Esophagus mucosa (tissue), 1 donor: ENCODE measurements around the gene ADD1. TPM values are rescaled to one million over a fixed set of nuclear protein-coding genes. Genes with fewer than 3 reads are reported as not detected.

Experiments
- ATAC-seq: fragments of 200-7000 bp; cut with Tn5 transposase; one replicate; pipeline ENCODE4 v1.9.1; 2020
- total RNA-seq: library from RNA; stranded (reverse); gene quantifications from one replicate; pipeline ENCODE4 v1.2.4, GENCODE V29; 2023
- donor health status: DM: yes; HTN: yes; CAD: no.

ADD1 gene
- total RNA-seq, 1 donor from 2014 or later: 133 TPM

DNA sequence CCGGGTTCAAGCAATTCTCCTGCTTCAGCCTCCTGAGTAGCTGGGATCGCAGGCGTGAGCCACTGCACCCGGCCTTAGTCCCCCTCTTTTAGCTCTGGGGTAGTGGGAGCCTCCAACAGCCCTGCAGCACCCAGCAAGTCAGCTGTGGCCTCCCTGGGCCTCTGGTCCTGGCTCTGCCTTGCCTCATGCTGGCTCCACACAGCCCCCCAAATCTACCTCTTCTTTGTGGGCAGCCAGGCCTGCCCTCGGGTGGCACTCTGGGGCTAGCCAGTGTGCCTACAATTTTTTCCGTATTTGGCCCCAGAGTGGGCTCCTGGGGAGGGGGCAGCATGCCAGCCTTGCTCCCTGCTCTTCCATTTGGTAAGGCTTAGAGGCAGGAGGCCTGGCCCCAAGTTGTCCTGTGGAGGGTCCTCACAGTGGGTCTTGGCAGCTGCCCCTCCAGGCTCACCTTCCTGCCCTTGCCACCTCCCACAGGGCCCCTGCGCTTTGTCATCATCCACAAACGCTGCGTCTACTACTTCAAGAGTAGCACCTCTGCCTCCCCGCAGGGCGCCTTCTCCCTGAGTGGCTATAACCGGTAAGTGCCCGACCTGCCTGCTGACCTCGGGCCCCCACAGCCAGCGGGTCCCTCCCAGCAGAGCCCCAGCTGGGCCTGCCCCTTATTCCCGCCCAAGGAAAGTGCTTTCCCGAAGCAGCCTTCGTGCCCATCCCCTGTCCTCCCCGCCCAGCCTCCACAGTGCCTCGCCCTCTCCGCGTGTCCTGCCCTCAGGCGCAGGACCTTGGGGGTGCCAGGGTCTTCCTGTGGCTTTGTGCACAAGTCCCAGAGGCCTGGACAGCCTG lies 21.0 kb upstream of the ADD1 start:
- no peak for ATAC-seq

DNA sequence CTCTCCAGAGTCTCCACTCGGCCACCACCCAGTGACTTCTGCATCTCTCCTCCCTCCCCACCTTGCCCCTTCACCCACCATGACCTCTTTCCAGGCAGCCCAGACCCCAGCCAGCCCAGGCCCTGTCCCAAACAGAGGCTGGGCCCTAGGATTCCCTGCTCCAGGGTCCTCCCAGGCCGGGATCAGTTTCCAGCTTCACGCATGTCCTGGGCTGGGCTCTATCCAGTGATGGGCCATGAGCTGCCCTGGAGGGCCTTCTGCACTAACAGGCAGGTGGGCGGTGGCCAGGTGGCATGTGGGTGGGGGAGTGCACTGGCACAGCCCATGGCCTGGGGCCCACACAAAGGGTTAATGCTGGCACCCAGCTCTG lies 20.4 kb upstream of the ADD1 start:
- ATAC-seq: no peak

DNA sequence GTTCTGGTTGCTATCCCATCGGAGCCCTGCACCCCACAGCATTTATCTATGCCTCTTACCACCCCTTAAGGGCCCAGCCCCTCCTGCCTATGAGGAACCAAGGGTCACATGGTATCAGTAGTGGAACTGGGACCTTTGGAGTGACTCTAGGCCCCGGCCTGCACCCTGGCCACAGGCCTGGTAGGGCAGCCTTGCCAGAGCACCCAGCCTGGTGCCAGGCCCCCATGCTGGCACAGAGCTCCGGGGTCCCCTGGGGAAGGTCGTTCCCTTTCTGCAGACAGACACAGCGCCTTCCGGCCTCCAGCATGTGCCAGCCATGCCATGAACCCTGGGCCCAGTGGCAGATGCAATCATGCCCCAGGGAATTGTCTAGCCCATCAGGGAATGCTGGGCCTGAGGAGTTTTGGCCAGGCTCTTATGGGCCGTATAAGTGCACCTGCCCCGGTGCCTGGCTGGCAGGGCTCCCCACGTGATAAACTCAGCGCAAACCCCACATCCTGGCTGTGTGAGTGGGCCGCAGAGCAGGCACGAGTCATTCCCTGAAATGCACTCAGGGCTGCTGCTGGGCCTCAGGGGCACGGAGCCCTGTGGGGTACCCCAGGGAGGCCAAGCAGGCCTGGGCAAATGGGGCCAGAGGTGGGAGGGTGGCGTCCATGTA lies 19.8 kb upstream of the ADD1 start:
- peak; percentile 5 for ATAC-seq

DNA sequence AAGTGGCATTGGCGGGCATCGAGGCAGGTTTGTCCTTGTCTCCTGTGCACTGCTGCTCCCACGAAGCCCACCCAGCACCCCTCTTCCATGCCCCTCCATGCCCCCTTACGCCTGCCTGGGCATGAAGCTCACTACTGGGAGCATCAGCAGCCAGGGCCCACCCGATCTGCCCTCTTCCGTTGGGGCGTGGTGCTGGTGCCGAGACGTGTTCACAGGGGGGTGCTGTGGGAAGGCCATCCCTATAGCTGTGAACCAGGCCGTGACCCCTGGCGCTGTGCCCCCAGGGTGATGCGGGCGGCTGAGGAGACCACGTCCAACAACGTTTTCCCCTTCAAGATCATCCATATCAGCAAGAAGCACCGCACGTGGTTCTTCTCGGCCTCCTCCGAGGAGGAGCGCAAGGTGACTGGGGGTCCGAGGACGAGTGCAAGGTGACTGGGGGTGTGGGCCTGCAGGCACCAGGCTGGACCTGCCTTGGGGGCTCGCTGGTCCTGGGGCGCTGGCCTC lies 19.3 kb upstream of the ADD1 start:
- no peak for ATAC-seq

DNA sequence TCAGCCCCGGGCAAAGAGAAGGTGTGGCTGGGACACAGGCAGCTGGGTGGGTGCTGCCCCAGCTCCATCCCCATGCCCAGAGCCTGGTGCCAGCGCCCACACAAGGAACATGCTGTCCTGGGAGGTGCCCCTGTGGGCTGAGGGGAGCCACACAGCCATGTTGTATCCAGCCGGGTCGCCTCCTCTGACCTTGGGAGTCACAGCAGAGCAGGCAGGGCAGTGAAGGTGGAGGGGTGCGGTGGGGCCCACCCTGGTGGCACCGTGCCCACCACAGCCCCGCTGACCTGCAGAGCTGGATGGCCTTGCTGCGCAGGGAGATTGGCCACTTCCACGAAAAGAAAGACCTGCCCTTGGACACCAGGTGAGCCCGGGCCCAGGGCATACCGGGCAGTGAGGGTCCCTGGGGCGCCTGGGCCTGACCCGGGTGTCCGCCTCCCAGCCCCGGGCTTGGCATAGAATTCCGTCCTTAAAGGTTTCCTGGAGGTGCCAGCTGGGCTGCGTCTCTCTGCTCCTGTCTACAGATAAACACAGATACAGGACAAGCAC lies 18.7 kb upstream of the ADD1 start:
- no peak for ATAC-seq

DNA sequence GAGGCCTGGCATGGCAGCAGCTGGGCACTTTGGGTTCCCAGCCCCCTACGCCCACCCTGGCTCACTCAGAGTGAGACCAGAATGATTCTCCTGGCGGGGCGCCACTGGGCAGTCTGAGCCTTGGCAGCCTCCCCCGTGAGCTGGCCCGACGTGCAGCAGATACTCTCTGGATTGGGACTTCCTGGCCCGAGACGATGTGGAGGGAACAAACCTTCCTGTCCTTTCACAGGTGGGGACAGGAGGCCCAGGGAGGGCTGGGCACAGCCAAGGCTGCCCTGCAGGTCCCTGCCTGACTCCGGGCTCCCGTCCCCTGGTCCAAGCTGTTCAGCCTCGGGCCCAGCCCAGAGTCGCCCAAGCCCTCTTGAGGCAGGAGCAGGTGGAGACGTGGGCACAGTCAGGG lies 17.9 kb upstream of the ADD1 start:
- no peak for ATAC-seq

DNA sequence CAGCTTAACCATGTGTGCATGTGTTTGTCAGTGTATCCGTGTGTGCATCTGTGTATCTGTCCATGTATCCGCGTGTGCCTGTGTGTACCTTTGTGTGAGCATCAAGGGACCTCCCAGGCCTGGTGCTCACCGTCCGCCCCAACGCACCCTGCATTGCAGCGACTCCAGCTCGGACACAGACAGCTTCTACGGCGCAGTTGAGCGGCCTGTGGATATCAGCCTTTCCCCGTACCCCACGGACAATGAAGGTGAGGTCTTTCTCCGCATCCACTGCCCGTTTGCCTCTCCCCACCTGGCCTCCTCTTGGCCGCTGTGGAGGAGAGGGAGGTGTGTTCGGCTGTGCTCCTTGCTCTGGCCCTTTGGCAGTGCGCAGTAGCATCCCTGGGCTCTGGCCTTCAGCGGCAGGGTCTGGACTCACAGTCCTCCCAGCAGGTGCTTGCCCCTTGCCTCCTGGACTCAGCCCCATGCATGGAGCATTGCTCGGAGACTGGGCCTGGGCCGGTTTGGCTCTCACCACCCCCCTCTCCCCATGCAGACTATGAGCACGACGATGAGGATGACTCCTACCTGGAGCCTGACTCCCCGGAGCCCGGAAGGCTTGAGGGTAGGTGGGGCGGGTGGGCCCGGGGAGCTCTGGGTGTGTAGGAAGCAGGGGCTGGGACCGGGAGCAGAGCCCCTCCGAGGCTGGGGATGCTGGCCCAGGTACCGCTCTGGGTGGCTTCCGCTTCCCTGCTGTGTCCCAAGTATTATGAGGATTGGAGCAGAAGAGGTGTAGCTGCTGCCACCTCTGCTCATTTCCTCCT lies 16.4 kb upstream of the ADD1 start:
- ATAC-seq: no peak

DNA sequence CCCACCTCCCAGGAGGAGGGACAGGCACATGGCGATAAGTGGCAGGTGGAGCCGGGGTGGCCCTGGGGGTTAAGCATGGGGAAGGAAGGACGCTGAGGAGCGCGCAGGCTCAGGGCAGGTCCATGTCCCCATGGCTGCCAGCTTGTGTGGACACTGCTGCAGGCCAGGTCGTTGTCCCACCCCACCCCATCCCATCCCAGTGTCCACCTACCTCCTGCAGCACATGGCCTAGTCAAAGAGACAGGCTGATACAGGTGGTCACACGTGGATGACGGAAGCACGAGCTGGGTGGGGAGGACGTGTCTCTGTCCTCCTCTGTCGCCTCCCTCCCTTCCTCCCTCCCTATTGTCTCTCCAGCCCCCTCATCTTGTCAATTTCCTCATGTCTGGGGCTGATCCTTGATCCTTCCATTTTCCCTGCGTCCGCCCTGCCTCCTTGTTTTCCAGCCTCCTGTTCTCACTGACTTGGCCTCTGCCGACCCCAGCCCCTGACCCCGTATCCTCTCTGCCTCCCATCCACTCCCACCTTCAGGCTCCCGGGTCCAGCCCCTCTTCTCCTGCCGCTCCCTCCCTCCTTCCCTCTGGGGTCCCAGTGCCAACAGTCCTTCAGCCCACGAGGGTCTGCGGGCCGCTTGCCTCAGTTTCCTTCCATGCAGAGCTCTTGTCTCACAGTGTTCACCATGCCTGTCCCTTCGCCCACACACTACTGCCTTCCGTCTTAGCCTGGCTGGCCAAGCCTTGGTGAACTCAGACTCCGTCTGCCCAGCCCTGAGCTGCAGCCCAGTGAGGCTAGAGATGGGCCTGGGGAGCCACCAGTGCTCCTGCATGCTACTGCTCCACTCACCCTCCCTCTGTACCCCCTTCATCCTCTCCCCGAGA lies 15.5 kb upstream of the ADD1 start:
- ATAC-seq: no peak

DNA sequence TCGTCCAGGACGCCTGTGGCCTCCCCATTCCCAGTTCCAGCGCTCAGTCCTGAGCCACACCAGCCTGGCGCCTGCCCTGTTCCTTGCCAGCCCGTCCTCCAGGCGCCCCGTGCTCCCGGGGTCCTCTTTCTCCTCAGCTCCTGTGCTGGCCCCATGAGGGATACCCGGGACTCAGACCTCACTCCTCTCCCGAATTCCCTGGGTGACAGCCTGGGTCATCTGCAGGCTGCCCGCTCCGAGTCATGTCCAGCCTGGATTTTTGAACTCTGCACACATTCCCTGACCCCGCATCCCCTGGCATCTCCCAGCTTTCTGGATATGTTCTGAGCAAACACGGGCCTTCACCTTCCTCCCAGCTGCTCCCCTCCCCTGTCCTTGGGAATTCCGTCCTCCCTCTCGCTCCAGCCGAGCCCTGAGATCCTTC lies 14.9 kb upstream of the ADD1 start:
- ATAC-seq: no peak

DNA sequence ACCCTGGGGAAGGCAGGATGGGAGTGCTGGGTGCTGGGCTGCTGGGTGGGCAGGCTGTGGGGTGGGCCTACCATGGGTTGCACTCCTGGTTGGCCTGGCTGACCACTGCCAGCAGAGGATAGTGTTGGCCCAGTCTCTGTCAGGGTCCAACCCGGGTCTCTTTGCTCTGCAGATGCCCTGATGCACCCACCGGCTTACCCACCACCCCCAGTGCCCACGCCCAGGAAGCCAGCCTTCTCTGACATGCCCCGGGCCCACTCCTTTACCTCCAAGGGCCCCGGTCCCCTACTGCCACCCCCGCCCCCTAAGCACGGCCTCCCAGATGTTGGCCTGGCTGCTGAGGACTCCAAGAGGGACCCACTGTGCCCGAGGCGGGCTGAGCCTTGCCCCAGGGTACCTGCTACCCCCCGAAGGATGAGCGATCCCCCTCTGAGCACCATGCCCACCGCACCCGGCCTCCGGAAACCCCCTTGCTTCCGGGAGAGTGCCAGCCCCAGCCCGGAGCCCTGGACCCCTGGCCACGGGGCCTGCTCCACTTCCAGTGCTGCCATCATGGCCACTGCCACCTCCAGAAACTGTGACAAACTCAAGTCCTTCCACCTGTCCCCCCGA lies 14.2 kb upstream of the ADD1 start:
- ATAC-seq: no peak

DNA sequence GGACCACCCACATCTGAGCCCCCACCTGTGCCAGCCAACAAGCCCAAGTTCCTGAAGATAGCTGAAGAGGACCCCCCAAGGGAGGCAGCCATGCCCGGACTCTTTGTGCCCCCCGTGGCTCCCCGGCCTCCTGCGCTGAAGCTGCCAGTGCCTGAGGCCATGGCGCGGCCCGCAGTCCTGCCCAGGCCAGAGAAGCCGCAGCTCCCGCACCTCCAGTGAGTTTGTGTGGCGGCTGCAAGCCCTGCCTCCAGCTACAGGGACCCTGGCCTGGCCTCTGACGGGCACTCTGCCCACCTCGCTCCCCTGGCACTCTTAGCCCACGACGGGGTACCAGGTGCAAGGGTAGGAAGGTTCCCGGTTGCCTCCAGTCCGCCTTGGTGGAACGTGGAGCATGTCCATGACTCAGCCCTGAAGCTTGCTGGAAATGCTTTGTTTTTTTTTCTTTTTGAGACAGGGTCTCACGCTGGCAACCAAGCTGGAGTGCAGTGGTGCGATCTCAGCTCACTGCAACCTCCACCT lies 13.7 kb upstream of the ADD1 start:
- no peak for ATAC-seq

DNA sequence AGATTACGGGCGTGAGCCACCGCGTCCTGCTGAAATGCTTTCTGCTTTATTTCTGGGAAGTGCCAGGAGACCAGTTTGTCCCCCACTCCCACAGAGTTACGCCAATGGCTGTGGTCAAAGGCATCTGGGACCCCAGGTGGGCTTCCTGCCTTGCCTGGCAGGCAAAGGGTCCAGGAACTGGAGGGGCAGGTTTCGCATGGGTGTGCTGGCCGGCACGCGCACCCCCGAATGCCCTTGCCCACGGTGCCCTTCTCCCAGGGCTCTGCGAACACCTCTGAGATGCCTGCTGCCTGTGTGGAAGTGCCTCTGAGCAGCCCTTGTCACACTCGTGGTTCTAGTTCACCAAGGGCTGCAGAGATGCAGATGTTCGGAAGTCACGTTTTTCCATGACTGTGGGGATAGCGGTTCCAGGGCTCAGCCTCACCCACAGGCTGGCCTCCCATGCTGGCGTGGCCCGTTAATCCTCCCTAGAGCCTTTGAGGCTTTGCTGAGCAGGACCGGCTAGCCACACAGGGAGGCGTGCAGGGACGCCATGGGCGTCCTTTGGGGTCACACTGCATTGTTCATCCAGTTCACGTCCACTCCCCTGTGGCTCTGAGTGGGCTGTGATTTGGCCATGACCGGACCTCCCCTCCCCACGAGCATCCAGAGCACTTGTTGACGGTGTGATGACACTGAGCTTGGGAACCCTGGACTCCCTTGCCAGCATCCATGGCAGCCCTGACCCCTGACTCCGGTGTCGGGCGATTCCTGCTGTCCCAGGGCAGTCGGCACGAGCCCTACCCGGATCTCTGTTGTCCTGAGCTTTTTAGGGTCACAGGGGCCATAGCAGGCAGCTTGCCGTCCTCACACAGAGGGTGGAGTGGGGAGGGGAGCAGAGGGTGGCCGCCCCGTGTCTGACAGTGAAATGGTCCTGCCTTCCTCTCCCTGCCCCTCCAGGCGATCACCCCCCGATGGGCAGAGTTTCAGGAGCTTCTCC lies 12.7 kb upstream of the ADD1 start:
- ATAC-seq: no peak

DNA sequence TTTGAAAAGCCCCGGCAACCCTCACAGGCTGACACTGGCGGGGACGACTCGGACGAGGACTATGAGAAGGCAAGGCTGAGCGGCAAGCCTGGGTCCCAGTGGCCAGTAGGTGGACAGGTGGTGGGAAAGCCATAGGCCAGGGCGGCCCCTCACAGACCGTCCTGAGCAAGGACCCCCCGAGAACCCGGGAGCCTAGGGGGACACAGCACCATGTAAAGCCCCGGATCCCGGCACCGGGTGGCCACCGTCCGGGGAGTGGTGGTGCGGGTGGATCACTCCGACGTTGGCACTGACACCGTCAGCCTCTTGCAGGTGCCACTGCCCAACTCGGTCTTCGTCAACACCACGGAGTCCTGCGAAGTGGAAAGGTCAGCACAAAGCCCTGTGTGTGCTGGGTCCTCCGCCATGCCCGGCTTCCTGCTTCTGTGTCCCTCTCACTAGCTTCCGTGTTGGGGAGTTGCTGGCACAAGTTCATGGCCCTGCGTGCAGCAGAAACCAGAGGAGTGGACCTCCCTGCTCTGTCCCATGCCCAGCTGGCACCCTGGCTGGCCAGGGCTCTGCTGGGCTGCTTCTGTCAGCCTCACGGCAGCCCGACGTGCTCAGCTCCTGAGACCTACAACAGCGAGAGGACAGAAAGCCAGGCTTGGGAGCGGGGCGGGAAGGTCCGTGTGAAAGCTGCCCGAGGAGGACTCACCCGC lies 11.9 kb upstream of the ADD1 start:
- ATAC-seq: no peak

DNA sequence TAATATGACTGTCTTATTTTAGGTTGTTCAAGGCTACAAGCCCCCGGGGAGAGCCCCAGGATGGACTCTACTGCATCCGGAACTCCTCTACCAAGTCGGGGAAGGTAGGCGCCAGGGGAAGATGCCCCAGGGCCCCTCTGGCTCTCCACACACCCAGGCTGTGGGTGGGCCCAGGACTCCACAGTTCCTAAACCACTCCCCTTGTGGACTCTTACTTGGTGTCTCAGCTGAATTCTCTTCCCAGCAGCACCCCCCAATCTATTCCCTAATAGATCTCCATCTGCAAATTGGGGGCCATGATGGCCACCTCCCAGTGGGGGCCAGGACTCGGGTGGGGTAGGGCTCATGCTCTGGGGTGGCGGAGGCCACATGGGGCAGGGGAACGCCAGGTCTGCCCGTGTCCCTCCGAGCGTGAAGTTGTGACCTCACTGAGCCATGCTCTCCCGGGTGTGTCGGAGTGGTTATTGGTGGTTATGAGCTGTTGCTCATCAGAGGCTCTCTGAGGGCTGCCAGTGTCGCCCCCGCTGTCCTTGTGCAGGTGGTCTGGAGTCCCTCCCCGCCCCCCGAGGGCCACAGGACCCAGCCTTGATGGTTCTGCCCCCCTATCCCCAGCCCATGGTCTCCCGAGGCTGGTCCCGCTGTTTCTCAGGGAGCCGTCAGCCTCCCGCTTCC lies 11.2 kb upstream of the ADD1 start:
- ATAC-seq: peak; percentile 8

DNA sequence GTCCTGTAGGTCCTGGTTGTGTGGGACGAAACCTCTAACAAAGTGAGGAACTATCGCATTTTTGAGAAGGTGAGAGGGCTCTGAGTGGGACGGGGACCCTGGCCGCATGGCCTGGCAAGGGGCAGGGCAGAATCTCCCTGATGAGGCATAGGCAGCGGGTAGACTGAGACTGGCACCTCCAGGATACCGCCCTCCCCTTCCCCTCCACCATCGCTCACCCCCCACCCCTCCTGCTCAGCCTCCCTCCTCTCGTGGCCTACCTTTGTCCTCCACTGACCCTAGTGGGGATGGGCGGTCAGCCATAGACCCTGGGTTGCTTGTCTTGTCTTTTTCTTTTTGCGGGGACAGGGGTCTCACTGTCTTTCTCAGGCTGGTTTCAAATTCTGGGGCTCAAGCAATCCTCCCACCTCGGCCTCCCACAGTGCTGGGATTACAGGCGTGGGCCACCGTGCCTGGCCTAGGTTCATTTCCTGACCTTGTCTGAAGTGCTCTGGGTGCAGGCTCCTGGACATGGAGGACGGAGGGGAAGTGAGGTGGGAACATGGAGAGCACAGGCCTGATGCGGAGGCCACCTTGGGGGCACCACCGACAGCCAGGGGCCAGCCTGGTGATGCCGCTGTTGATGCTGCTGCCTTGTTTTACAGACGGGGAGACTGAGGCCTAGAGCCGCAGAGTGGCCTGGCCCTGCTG lies 10.5 kb upstream of the ADD1 start:
- ATAC-seq: no peak

DNA sequence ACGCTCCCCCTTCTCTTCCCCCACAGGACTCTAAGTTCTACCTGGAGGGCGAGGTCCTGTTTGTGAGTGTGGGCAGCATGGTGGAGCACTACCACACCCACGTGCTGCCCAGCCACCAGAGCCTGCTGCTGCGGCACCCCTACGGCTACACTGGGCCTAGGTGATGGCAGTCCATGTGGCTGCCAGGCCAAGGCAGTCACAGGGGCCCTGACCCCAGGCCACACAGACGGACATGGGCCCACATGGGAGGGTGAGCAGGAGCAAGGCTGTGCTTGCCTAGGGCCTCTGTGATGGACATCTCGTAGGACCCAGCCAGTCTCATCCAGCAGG lies 10.0 kb upstream of the ADD1 start:
- ATAC-seq: no peak

DNA sequence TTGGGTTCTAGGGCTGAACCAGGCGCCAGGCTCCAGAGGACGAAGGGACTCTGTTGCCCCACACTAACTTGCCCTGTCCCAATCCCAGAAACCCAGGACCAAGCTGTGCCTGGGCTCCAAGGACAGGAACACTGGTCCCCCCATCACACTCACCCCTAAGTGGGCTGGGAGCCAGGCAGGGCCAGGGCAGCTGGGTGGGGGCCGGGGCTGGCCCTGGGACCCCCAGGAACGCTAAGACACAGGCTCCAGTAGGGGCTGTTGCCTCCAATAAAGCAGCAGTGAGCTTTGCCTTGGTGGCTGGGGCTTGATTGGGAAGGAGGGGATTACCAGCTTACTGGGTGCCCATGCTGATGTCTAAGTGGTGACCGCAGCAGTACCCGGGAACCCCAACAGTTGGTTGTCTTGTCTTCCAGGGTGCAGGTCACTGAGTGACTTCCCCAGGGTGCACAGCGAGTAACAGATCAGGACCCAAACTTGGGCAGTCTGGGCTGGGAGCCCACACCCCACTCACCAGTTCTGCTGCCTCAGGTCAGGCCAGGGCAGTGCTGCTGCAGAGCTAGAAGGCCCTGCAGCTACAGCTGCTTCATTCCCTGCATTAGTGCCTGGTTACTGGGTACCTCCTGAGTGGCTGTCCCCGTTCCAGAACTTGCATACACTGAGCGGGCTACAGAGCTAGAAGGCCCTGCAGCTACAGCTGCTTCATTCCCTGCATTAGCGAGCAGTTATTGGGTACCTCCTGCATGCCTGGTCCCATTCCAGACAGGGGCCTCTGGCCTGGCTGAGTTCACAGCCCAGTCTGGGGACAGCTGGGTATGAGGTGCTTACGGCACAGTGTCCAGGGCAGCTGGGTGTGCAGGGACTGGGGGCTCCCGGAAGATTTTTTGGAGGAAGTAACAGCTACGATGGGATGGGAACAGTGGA lies 9.4 kb upstream of the ADD1 start:
- ATAC-seq: no peak
